SK-N-SH (cell line): ENCODE results near the gene PRKAB2.

Experiments used
- CTCF ChIP-seq: fragments of 200-600 bp; sonication (generic); IDR thresholded peaks from 2 replicates; pipeline ENCODE4 v1.6.1; 2017; ENCODE audit warnings: antibody characterized with exemption, mild to moderate bottlenecking, moderate library complexity
- IRF3 ChIP-seq: fragments of 150-350 bp; IDR thresholded peaks from 2 replicates; pipeline ENCODE4 v1.6.1; 2016; ENCODE audit warnings: mild to moderate bottlenecking, low read depth, low read length
- MAX ChIP-seq: IDR thresholded peaks from 2 replicates; pipeline ENCODE4 v1.4.0; 2012; ENCODE audit warnings: low read depth
- MXI1 ChIP-seq: IDR thresholded peaks from 2 replicates; pipeline ENCODE4 v1.6.1; 2012; ENCODE audit warnings: mild to moderate bottlenecking, low read depth, low read length, improper control_type of control experiment
- NRF1 ChIP-seq: IDR thresholded peaks from 2 replicates; pipeline ENCODE4 v1.6.1; 2012; ENCODE audit warnings: low read depth, mild to moderate bottlenecking, low read length
- POLR2AphosphoS5 ChIP-seq: IDR thresholded peaks from 2 replicates; pipeline ENCODE4 v1.6.1; 2012; ENCODE audit warnings: low read depth, low read length
- RAD21 ChIP-seq: IDR thresholded peaks from 2 replicates; pipeline ENCODE4 v1.6.1; 2012; ENCODE audit warnings: mild to moderate bottlenecking, low read length
- REST ChIP-seq: IDR thresholded peaks from 2 replicates; pipeline ENCODE4 v1.6.1; 2012; ENCODE audit warnings: mild to moderate bottlenecking, low read depth, low read length, moderate library complexity
- RXRA ChIP-seq: IDR thresholded peaks from 2 replicates; pipeline ENCODE4 v1.4.0; 2012; ENCODE audit warnings: low read depth, mild to moderate bottlenecking, borderline replicate concordance
- TAF1 ChIP-seq: IDR thresholded peaks from 2 replicates; pipeline ENCODE4 v1.6.1; 2012; ENCODE audit warnings: low read depth, mild to moderate bottlenecking, low read length, moderate library complexity, borderline replicate concordance
- ZBTB33 ChIP-seq: IDR thresholded peaks from 2 replicates; pipeline ENCODE4 v1.4.0; 2012; ENCODE audit warnings: low read depth, borderline replicate concordance

GRCh38 chr1:147215540-147215916 lies 43.3 kb upstream of the PRKAB2 start:
- no peak for TF ChIP-seq MAX
- TF ChIP-seq POLR2AphosphoS5: no peak
- TF ChIP-seq CTCF: no peak
- TF ChIP-seq TAF1: no peak
- no peak for TF ChIP-seq ZBTB33
- no peak for TF ChIP-seq MXI1
- TF ChIP-seq IRF3: no peak
- no peak for TF ChIP-seq RAD21
- no peak for TF ChIP-seq REST
- TF ChIP-seq NRF1: no peak
- no peak for TF ChIP-seq RXRA
